Glomerular visceral epithelial cell (primary cell): ENCODE results near the gene SEMA4A.

ENCODE experiments used
- DNase-seq: peaks from one replicate; pipeline ENCODE4 v3.0.0-alpha.2; 2016; ENCODE audit errors: extremely low spot score

The SEMA4A gene

GRCh38 chr1:156135930-156136871 is 17.2 kb upstream of the SEMA4A start:
- DNase-seq, result no peak

GRCh38 chr1:156136970-156137483 is 16.4 kb upstream of the SEMA4A start:
- no peak for DNase-seq

GRCh38 chr1:156138458-156138867 is 14.9 kb upstream of the SEMA4A start:
- no peak for DNase-seq

- DNase-seq, result no peak
Observed at GRCh38 chr1:156140879-156141707, 12.3 kb upstream of the SEMA4A start.

- DNase-seq, result no peak
Observed at GRCh38 chr1:156143765-156144489, 9.5 kb upstream of the SEMA4A start.

GRCh38 chr1:156144742-156145141 is 8.6 kb upstream of the SEMA4A start:
- no peak for DNase-seq

GRCh38 chr1:156145650-156146019 is 7.8 kb upstream of the SEMA4A start:
- no peak for DNase-seq

- DNase-seq, result peak; percentile 98
Observed at GRCh38 chr1:156146020-156146768, 7.2 kb upstream of the SEMA4A start.

GRCh38 chr1:156146769-156147405 is 6.5 kb upstream of the SEMA4A start:
- no peak for DNase-seq

- no peak for DNase-seq
Observed at GRCh38 chr1:156148216-156148615, 5.2 kb upstream of the SEMA4A start.

GRCh38 chr1:156149374-156150332 is 3.7 kb upstream of the SEMA4A start:
- DNase-seq, result no peak

- DNase-seq, result no peak
Observed at GRCh38 chr1:156150333-156151011, 2.9 kb upstream of the SEMA4A start.

- DNase-seq, result peak; percentile 74
Observed at GRCh38 chr1:156151093-156151688, 2.2 kb upstream of the SEMA4A start.

- peak; percentile 95 for DNase-seq
Observed at GRCh38 chr1:156152628-156153027, 757 bp upstream of the SEMA4A start.

GRCh38 chr1:156154317-156154749 is 948 bp downstream of the SEMA4A start:
- no peak for DNase-seq

- no peak for DNase-seq
Observed at GRCh38 chr1:156155756-156156510, 2.5 kb downstream of the SEMA4A start.

GRCh38 chr1:156157506-156157905 is 4.1 kb downstream of the SEMA4A start:
- DNase-seq, result no peak

GRCh38 chr1:156157966-156158365 is 4.6 kb downstream of the SEMA4A start:
- DNase-seq, result no peak
